ENCODE results near the gene ENAH.

ENAH gene

GRCh38 chr1:225593414-225593813, 59.5 kb downstream of the ENAH start:
- H3K4me3 ChIP-seq (ENCODE audit: low read length), result no peak overlapping the region

GRCh38 chr1:225592362-225593025, 60.4 kb downstream of the ENAH start:
- no peaks in the 10 kb centered on the region for H3K36me3 ChIP-seq (ENCODE audit: control insufficient read depth, insufficient read depth, low read length)
- H3K27me3 ChIP-seq (ENCODE audit: control insufficient read depth, insufficient read depth, low read length), result no peaks in the 10 kb centered on the region
- H3K9ac ChIP-seq (ENCODE audit: low read length), result no peak overlapping the region
- no peak overlapping the region for H3K27ac ChIP-seq (ENCODE audit: low read depth, low read length)
- H3K4me3 ChIP-seq (ENCODE audit: low read length), result no peak overlapping the region
- H3K4me1 ChIP-seq (ENCODE audit: control insufficient read depth, insufficient read depth, low read length), result peaks cover 13% of the 10 kb centered on the region

More at GRCh38 chr1:225593414-225593813, 59.5 kb downstream of the ENAH start:
- Histone ChIP-seq H3K9ac (ENCODE audit: low read length) (no peak overlapping the region), H3K36me3 (ENCODE audit: control insufficient read depth, insufficient read depth, low read length) (no peaks in the 10 kb centered on the region), H3K27ac (ENCODE audit: low read depth, low read length) (no peak overlapping the region), H3K4me1 (ENCODE audit: control insufficient read depth, insufficient read depth, low read length) (peaks cover 13% of the 10 kb centered on the region), H3K27me3 (ENCODE audit: control insufficient read depth, insufficient read depth, low read length) (no peaks in the 10 kb centered on the region)

DNA sequence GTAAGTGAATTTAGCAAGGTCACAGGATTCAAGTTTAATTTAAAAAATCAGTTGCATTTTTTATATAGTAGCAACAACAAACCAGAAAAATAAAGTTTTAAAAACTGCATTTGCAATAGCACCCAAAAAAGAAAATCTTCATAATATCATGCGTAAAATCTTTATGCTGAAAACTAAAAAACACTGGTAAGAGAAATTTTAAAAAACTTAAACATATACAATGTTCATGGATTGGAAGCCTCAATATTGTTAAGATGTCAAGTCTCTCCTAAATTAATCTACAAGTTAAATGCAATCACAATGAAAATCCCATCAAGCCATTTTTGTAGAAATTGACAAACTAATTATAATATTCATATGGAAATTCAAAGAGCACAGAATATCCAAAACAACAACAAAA, 65.6 kb downstream of the ENAH start:
- no peaks in the 10 kb centered on the region for H3K36me3 ChIP-seq (ENCODE audit: control insufficient read depth, insufficient read depth, low read length)
- H3K27ac ChIP-seq (ENCODE audit: low read depth, low read length), result no peak overlapping the region
- H3K27me3 ChIP-seq (ENCODE audit: control insufficient read depth, insufficient read depth, low read length), result no peaks in the 10 kb centered on the region
- H3K9ac ChIP-seq (ENCODE audit: low read length), result no peak overlapping the region
- H3K4me1 ChIP-seq (ENCODE audit: control insufficient read depth, insufficient read depth, low read length), result no peaks in the 10 kb centered on the region
- H3K4me3 ChIP-seq (ENCODE audit: low read length), result no peak overlapping the region

DNA sequence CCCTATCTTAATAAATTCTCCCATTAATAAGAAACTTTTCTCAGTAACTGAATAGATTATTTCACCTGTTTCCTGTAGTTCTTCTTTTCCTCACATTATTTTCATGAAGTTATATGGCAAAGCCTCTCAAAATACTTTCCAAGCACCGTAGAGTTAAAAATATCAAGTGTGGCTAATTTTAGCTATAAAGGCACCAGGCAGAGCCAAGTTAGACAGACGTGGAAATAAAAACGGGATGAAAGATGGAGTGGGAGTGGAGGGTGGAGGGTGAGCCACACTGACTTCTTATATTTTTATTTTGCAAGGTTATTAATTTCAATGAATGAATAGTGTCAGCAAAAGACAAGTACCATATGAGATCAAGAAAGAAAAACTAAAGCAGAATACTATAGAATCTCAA, 71.7 kb downstream of the ENAH start:
- H3K9ac ChIP-seq (ENCODE audit: low read length), result no peak overlapping the region
- no peaks in the 10 kb centered on the region for H3K27me3 ChIP-seq (ENCODE audit: control insufficient read depth, insufficient read depth, low read length)
- no peaks in the 10 kb centered on the region for H3K36me3 ChIP-seq (ENCODE audit: control insufficient read depth, insufficient read depth, low read length)
- H3K4me1 ChIP-seq (ENCODE audit: control insufficient read depth, insufficient read depth, low read length), result peaks cover 11% of the 10 kb centered on the region
- no peak overlapping the region for H3K4me3 ChIP-seq (ENCODE audit: low read length)
- no peak overlapping the region for H3K27ac ChIP-seq (ENCODE audit: low read depth, low read length)

GRCh38 chr1:225580238-225581099, 72.5 kb downstream of the ENAH start:
- no peaks in the 10 kb centered on the region for H3K36me3 ChIP-seq (ENCODE audit: control insufficient read depth, insufficient read depth, low read length)
- H3K4me1 ChIP-seq (ENCODE audit: control insufficient read depth, insufficient read depth, low read length), result peaks cover 14% of the 10 kb centered on the region
- H3K4me3 ChIP-seq (ENCODE audit: low read length), result no peak overlapping the region
- no peak overlapping the region for H3K9ac ChIP-seq (ENCODE audit: low read length)
- no peaks in the 10 kb centered on the region for H3K27me3 ChIP-seq (ENCODE audit: control insufficient read depth, insufficient read depth, low read length)
- no peak overlapping the region for H3K27ac ChIP-seq (ENCODE audit: low read depth, low read length)

DNA sequence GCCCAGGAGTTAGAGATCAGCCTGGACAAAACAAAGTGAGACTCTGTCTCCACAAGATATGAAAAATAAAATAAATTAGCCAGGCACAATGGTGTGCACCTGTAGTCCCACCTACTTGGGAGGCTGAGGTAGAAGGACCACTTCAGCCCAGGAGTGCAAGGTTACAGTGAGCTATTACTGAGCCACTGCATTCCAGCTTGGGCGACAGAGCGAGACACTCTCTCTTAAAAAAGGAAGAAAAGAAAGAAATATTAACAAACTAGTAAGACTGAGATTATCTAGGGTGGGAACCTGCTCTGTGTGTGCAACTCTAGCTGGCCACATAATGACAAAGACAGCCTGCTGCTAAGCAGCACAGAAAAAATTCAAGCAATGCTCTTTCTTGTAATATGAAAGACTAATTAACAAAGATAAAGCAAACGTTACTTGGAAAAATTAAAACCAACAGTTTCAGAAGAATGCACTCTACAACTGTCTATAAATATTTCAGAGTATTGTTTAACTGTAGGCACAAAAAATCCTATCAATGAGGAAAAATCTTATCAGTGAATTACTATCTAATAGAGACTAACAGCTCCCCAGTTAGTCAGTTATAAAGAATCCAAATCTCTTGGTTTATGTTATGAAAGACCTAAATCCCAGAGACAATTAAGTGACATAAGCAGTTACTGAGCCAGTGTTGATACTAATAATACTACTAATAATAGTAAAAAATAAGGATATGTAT, 74.5 kb downstream of the ENAH start:
- H3K27ac ChIP-seq (ENCODE audit: low read depth, low read length), result no peak overlapping the region
- no peak overlapping the region for H3K9ac ChIP-seq (ENCODE audit: low read length)
- no peaks in the 10 kb centered on the region for H3K36me3 ChIP-seq (ENCODE audit: control insufficient read depth, insufficient read depth, low read length)
- no peaks in the 10 kb centered on the region for H3K27me3 ChIP-seq (ENCODE audit: control insufficient read depth, insufficient read depth, low read length)
- no peak overlapping the region for H3K4me3 ChIP-seq (ENCODE audit: low read length)
- peaks cover 15% of the 10 kb centered on the region for H3K4me1 ChIP-seq (ENCODE audit: control insufficient read depth, insufficient read depth, low read length)

DNA sequence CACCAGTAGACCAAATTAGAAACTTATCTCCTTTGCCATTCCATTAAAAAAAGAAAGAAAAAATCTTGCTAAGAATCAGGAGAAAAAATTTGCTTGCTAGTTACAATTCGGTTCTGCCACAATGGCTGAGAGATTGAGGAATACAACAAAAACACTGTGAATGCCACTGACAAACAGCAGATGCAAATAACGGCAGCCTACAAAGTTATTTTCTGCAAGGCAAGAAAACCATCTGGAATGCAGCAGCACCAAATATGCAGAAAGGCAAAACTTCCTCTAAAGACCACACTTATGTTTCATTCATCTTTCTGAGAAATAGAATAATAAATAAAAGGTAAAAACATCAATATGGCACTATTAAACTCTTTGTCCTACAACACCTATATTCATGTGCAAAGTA, 75.7 kb downstream of the ENAH start:
- no peak overlapping the region for H3K9ac ChIP-seq (ENCODE audit: low read length)
- H3K36me3 ChIP-seq (ENCODE audit: control insufficient read depth, insufficient read depth, low read length), result no peaks in the 10 kb centered on the region
- no peak overlapping the region for H3K27ac ChIP-seq (ENCODE audit: low read depth, low read length)
- H3K4me3 ChIP-seq (ENCODE audit: low read length), result no peak overlapping the region
- H3K27me3 ChIP-seq (ENCODE audit: control insufficient read depth, insufficient read depth, low read length), result no peaks in the 10 kb centered on the region
- H3K4me1 ChIP-seq (ENCODE audit: control insufficient read depth, insufficient read depth, low read length), result peaks cover 15% of the 10 kb centered on the region

DNA sequence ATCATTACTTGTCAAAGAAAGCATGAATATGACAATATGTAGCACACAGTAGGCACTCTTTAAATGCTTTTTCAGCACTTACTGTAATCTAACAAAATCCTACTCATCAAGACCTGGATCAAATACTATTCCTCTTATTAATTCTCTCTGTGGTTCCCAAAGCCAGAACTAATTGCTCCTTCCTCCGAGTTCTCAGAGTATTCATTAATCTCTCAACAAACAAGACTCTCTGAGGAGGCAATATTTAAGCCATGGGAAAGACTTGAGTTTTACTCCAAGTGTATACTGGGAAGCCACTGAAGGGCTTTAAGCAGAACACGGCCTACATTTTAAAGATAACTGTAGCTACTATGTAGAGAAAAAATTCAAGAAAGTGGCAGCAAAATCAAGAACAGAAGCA, 79.7 kb downstream of the ENAH start:
- H3K9ac ChIP-seq (ENCODE audit: low read length), result no peak overlapping the region
- no peaks in the 10 kb centered on the region for H3K27me3 ChIP-seq (ENCODE audit: control insufficient read depth, insufficient read depth, low read length)
- H3K4me3 ChIP-seq (ENCODE audit: low read length), result no peak overlapping the region
- H3K4me1 ChIP-seq (ENCODE audit: control insufficient read depth, insufficient read depth, low read length), result peaks cover 11% of the 10 kb centered on the region
- H3K27ac ChIP-seq (ENCODE audit: low read depth, low read length), result no peak overlapping the region
- no peaks in the 10 kb centered on the region for H3K36me3 ChIP-seq (ENCODE audit: control insufficient read depth, insufficient read depth, low read length)

DNA sequence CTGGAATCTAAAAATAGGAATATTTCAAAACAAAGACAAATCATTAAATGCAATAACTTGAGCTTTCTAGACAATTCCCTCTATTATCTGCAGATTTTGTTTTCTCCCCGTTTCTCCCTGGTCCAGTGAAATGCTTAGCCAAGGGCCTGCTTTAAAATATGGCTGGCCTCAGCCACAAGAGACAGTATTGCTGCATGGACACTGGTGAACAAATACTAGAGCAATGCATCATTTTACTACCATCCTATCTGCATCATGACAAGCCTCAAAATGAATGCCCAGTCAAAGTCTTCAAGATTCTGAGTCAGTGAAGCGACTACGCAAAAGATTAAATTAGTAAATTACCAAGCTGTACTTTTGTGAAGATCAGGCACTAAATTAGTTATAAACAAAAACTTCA, 80.5 kb downstream of the ENAH start:
- Histone ChIP-seq H3K4me1 (ENCODE audit: control insufficient read depth, insufficient read depth, low read length) (peaks cover 9% of the 10 kb centered on the region), H3K9ac (ENCODE audit: low read length) (no peak overlapping the region), H3K4me3 (ENCODE audit: low read length) (no peak overlapping the region), H3K27ac (ENCODE audit: low read depth, low read length) (no peak overlapping the region), H3K36me3 (ENCODE audit: control insufficient read depth, insufficient read depth, low read length) (no peaks in the 10 kb centered on the region), H3K27me3 (ENCODE audit: control insufficient read depth, insufficient read depth, low read length) (no peaks in the 10 kb centered on the region)

DNA sequence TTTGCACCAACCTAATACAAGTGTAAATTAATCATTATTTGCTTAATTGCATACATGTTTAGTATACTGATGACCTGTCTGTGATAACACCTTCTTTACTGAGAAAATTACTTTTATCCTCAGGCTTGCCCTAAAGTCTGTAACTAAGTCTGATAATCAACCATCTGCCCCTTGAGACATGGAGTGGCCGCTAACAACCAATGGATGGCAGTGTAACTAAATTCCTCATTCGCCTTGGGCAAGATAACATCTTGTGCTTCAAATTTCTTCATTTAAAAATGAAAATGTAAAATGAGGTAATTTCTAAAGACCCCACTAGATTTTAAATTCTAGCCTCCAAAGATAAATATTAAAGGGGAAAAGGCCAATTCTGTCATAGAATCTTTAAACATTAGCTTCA, 85.1 kb downstream of the ENAH start:
- no peaks in the 10 kb centered on the region for H3K36me3 ChIP-seq (ENCODE audit: control insufficient read depth, insufficient read depth, low read length)
- no peaks in the 10 kb centered on the region for H3K4me1 ChIP-seq (ENCODE audit: control insufficient read depth, insufficient read depth, low read length)
- H3K27ac ChIP-seq (ENCODE audit: low read depth, low read length), result no peak overlapping the region
- no peak overlapping the region for H3K4me3 ChIP-seq (ENCODE audit: low read length)
- H3K27me3 ChIP-seq (ENCODE audit: control insufficient read depth, insufficient read depth, low read length), result no peaks in the 10 kb centered on the region
- no peak overlapping the region for H3K9ac ChIP-seq (ENCODE audit: low read length)

DNA sequence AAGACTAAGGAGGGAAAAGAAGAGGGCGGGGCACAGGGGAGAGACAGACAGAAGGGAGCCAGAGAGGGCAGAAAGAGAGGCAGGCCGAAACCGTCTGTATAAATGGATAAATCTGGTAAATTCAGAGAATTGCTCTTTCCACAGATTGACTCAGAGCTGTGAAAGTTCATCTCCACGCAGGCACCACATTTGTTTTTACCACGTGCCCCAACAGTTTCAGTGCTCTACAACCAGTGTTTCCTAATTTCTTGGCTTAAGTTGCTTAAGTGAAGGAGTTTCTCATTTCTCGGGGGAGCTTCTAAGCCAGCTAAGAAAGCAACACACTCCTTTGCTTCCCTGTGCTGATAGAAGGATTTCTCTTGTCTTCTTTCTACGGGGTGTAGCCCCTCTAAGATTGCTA, 87.1 kb downstream of the ENAH start:
- no peak overlapping the region for H3K9ac ChIP-seq (ENCODE audit: low read length)
- H3K36me3 ChIP-seq (ENCODE audit: control insufficient read depth, insufficient read depth, low read length), result no peaks in the 10 kb centered on the region
- no peak overlapping the region for H3K27ac ChIP-seq (ENCODE audit: low read depth, low read length)

GRCh38 chr1:225561675-225562074, 91.2 kb downstream of the ENAH start:
- Histone ChIP-seq H3K9ac (ENCODE audit: low read length) (no peak overlapping the region), H3K27ac (ENCODE audit: low read depth, low read length) (no peak overlapping the region), H3K4me3 (ENCODE audit: low read length) (no peak overlapping the region), H3K27me3 (ENCODE audit: control insufficient read depth, insufficient read depth, low read length) (no peaks in the 10 kb centered on the region), H3K4me1 (ENCODE audit: control insufficient read depth, insufficient read depth, low read length) (no peaks in the 10 kb centered on the region), H3K36me3 (ENCODE audit: control insufficient read depth, insufficient read depth, low read length) (peaks cover 5% of the 10 kb centered on the region)

More for the DNA sequence above, 87.1 kb downstream of the ENAH start:
- Histone ChIP-seq H3K27me3 (ENCODE audit: control insufficient read depth, insufficient read depth, low read length) (no peaks in the 10 kb centered on the region), H3K4me1 (ENCODE audit: control insufficient read depth, insufficient read depth, low read length) (no peaks in the 10 kb centered on the region), H3K4me3 (ENCODE audit: low read length) (no peak overlapping the region)
